IPS-18c (cell line): ENCODE data around the gene PSMB1.

Experiments used
- H3K4me3 ChIP-seq: 2 replicates; pipeline ENCODE4 v1.7.0; 2013; ENCODE audit warnings: low read depth, mild to moderate bottlenecking, low read length, moderate library complexity; ENCODE audit not compliant: insufficient read depth
- H3K9me3 ChIP-seq: one replicate; pipeline ENCODE4 v1.6.1; 2013; ENCODE audit warnings: mild to moderate bottlenecking, low read length, moderate library complexity; ENCODE audit not compliant: control insufficient read depth, insufficient read depth

PSMB1 gene

DNA sequence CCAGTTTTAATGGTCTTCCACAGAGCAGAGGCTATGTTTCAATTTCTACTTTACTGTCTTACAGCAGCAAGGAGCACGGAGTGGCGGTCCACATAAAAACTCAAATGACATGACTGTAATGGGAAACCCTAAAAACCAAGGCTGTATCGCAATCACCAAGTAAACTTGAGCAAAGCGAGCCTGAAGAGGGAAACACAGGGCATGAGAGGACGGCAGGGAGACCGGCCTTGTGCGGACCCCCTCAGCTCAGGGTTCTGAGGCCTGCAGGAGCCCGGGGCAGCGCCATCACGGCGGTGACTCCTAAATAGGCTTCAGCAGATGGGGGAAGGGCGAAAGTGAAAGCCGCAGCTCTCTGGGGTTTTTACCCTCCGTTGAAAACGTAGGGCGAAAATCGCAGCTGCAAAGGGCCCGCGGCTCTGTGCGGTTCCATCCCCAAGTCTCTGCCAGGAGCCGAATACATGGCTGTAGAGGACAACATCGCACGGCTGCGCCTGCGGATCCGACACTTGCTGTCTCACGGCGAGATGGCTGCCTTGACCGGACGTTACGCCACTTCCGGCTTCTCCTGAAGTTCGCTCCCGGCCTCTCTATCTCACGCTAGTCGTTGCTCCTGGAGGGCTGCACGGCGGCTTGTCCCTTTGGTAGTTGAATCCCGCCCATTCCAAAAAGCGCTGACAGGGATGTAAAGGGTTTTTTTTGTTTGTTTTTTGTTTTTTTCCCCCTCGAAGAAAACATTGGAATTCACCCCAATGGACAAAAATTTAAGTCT is at the start of gene PSMB1:
TSS of gene PSMB1 (minus strand) at position 543 of the 769 bp plus-strand sequence. CDS start at position 478, 65 bp downstream.
- Histone ChIP-seq H3K9me3 (no peaks in the 10 kb centered on the region), H3K4me3 (peak within 1 kb of the TSS; percentile 96)

DNA sequence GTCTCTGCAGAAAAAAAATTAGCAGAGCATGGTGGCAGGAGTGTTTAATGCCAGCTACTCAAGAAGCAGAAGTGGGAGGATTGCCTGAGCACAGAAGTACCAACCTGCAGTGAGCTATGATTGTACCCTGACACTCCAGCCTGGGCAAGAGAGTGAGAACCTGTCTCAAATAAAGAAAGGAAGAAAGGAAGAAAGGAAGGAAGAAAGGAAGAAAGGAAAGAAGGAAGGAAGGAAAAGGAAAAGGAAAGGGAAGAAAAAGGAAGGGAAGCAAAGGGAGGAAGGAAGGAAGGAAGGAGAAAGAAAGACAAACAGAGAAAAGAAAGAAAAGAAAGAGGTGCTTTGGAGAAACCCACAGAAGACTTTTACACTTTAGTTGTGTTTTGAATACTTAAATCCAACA is 44.2 kb upstream of the PSMB1 start:
- H3K9me3 ChIP-seq, result no peaks in the 10 kb centered on the region
- no peak overlapping the region for H3K4me3 ChIP-seq

DNA sequence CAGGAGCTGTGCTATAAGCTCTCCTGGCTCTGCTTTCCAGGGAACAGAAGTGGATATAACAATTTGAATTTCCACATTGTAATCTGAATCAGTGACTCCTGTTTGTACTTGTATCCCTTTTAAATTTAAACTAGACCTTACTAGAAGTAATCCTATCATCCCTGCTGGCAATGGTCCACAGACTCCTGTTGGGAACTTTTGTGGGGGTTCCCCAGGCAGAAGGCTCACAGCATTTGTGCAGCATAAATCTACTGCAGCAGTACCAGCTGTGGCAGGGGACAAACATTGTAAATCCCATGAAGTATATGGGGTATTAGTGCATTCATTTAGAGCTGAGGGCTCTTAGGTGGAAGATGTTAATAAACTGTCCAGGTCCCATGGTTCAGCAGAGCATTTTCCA is 43.3 kb upstream of the PSMB1 start:
- Histone ChIP-seq H3K4me3 (no peak overlapping the region), H3K9me3 (no peaks in the 10 kb centered on the region)

DNA sequence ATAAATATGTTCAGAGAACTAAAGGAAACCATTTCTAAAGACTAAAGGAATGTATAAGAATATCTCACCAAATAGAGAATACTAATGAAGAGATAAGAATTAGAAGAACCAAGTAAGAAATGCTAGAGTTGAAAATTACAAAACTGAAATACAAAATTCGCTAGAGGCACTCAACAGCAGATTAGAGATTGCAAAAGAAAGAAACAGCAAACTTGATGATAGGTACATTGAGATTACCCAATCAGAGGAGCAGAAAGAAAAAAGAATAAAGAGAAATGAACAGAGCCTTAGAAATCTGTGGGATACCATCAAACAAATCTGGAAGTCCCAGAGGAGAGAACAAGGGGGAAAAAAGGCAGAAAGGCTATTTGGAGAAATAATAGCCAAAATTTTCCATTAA is 37.6 kb upstream of the PSMB1 start:
- Histone ChIP-seq H3K4me3 (no peak overlapping the region), H3K9me3 (no peaks in the 10 kb centered on the region)

DNA sequence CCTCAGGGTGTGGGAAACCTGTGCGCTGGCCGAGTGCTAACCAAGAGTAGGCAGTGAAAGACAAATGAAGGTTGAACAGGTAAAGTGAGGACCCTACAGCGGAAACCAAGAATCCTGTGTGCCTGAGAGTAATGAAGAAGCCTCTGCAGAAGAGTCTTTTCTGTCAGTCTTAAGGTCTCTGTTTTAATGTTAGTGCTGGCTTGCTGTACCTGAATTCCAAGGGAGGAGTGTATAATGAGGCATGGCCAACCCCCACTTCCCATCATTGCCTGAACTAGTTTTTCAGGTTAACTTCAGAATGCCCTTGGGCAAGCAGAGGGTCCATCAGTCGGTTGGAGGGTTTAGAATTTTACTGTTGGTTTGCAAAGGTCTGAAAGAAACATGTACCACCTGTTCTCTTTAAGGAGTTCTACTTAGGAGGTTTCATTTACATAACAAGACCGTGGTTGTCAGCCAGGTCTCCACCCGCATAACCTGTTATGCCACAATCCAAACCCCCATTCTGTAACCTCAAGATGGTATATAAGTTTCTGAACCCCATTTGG is 31.9 kb upstream of the PSMB1 start:
- peak overlapping the region; percentile 81 for H3K4me3 ChIP-seq

DNA sequence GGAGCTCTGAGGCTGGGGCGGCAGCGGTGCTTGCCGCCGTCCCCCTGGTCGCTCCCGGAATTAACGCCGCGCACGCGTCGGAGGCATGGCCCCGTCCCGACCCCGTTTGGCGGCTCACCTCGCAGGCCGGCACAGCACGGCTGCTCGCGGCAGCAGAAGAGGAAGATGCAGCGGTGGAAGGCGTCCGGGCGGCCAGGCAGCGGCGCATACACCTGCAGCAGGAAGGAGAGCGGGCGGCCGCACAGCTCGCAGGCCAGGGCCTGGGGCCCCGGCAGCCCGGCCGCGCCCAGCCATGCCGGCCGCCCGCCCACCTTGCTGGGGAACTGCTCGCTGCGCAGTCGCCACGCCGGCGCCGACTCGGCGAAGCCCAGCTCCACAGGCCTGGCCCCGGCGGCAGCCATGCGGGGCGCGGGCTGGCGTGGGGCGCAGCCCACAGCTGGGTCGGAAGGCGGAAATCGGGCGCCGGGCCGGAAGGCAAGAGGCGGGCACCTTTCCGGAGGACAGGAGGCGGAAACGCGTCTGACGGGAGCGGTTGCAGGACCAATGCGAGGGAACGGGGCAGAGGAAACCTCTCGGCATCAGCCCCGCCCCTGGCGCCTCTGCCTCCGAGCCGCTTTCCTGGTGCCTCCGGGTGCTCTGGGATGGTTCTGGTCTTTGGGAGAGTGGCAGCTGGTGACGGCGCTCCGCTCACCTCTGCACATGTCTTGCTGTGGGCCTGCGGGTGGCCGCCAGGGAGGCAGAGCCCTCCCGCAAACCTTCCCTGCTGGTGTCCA is 31.3 kb upstream of the PSMB1 start, which contains the start of gene PDCD2:
TSS of gene PDCD2 (minus strand) at position 457 of the 773 bp plus-strand sequence. CDS start at position 401, 56 bp downstream.
- H3K9me3 ChIP-seq, result no peaks in the 10 kb centered on the region
- peak within 1 kb of the TSS; percentile 81 for H3K4me3 ChIP-seq

More for the DNA sequence above, 31.9 kb upstream of the PSMB1 start:
- H3K9me3 ChIP-seq, result no peaks in the 10 kb centered on the region

DNA sequence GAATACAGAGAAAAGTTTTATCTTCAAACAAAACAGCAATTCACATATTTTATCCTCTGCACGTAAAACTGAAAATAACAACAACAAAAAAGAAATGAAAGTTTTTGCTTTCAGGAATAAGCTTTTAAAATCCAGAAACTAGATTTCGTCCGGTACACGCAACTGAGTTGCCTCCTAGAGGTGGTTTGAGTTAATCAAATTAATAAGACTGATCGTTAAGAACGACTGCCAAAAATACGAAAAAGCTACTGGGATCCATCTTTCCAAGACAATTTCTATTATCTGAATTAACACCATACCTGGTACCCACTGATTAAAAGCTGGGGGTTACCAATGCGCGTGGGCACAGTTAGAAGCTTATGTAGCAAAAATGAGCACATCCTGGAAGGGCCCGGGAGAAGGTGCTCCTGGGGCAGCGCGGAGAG is 30.7 kb upstream of the PSMB1 start:
- Histone ChIP-seq H3K9me3 (no peaks in the 10 kb centered on the region), H3K4me3 (peak overlapping the region; percentile 81)

DNA sequence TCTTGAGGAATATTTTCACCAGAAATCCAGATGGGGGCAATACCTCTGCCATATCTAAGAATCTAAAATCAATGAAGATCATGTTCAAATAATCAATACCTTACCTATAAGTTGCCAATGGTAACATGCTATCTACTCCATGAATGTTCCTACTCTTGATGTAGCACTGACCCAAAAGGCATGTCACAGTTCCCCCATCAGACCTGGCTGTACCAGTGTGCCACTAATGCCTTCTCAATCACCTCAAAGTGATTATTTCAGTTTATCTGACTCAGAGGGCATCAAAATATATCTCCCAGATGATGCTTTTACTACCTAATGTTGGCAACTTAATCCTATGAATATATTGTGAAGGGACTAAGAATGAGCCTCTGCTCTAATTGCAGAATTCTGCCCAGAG is 25.8 kb upstream of the PSMB1 start:
- H3K4me3 ChIP-seq, result no peak overlapping the region
- H3K9me3 ChIP-seq, result no peaks in the 10 kb centered on the region

DNA sequence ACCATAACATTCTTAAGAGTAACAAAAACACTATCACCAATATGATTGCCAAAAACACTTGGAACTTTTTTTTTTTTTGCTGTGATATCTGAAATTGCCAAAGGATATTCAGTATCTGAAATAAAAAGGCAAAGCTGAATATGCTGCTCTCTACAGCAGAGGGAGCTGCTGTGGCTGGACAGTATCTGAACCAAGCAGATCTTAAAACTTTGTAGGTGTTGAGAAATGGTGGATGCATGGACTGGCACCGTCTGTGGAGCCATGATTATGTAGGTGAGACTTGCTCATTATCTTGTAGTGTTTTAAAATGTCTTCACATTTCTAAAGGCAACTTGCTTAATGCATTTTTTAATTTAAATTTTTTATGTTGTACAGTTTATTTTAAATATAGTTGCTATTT is 22.1 kb upstream of the PSMB1 start:
- H3K4me3 ChIP-seq, result no peak overlapping the region
- H3K9me3 ChIP-seq, result no peaks in the 10 kb centered on the region

DNA sequence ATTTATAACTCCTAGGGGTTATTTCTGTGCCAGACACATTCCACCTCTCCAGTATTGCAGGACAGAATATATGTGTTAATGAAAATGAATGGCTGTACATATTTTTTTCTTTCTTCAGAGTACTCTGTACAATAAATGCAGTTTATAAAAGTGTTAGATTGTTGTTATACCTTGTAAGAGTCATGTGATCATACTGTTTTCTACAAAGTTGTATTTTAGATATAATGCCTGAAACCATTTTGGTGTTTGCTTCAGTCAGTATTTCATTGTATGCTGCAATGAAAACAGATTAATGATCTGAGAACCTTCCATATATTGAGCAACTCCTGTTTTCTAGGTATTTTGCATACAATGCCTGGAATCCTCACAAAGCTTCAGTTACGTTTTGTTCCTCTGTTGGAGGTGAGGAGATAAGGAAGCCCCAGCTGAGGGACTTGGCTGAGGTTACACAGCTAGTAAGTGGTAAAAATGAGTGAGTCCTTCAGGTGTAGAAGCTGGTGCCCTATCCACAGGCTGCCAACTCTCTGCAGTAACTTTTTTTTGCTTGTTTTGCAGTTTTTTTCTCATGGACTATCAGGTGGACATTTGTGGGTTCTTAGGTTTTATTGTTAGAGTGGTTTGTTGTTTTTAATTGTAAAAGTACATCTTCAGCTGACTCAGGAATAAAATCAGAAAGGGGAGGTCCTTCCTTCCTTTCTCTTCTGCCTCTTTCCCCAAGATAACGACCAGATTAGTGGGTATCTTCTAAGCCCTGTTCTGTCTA is 19.8 kb upstream of the PSMB1 start:
- Histone ChIP-seq H3K9me3 (no peaks in the 10 kb centered on the region), H3K4me3 (no peak overlapping the region)

DNA sequence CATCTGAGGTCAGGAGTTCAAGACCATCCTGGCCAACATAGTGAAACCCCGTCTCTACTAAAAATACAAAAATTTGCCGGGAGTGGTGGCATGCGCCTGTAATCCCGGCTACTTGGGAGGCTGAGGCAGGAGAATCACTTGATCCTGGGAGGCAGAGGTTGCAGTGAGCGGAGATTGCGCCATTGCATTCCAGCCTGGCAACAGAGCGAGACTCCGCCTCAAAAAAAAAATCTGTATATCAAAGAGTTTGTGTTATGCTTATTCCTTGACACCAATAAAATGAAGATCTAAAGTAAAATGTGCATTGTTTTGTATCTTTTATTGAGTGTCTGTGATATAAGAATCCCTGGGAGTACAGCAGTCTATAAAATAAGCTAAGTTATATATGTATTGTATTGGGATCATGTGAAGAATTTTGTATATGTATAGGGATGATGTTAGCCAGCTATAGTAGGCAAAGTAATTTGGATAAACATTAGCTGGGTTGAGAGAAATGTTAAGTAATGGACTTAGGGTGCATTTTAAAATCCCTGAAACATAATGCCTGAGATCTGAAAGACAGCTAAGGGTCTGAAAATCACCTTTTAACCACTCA is 11.9 kb upstream of the PSMB1 start:
- H3K4me3 ChIP-seq, result no peak overlapping the region
- no peaks in the 10 kb centered on the region for H3K9me3 ChIP-seq

DNA sequence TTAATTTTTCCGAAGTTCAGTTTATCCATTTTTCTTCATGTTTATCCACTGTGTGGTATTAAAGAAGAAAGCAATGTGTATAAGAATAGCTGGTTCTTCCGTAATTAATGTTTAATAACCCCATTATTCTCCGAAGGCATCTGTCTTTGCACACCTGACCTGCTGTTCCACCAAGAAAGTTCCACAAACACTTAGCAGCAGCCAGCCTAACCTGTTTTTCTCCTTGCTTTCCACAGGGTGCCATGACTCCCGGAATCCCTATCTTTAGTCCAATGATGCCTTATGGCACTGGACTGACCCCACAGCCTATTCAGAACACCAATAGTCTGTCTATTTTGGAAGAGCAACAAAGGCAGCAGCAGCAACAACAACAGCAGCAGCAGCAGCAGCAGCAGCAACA is 8.4 kb upstream of the PSMB1 start:
- no peak overlapping the region for H3K4me3 ChIP-seq
- H3K9me3 ChIP-seq, result no peaks in the 10 kb centered on the region

DNA sequence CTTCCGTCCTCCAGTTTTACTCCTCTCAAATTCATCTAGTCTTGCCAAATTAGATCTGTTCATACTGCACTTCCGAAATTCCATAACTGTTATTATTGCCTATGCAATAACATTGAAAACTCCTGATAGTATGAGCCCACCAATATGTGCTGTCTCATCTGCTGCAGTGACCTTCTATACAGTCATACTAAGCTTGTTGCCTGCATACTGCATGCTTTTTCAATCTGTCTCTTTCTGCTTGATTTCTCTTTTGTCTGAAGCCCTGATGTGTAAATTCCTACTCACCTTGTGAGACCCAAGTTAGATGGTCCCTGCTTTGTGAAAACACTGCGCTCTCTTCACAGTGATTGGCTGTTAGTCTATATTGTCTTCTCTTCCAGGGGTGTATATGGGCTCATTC is 2.2 kb upstream of the PSMB1 start:
- Histone ChIP-seq H3K4me3 (peak overlapping the region; percentile 96), H3K9me3 (no peaks in the 10 kb centered on the region)

DNA sequence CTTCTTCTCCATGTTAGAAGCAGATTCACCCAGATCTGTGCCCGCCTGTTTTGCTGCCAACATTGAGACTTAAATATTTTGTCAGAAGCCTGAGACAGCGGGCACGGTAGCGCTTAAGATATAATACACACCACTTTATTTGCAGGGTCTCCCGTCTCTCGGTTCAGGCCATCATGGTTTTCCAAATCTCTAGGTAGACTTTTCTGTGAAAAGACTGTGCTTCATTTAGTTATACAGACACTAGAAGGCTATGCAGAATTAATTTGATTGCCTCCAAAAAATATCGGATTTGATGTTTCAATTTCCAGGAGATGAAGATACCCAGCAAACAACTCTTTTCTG is 1.7 kb upstream of the PSMB1 start:
- Histone ChIP-seq H3K4me3 (peak overlapping the region; percentile 96), H3K9me3 (no peaks in the 10 kb centered on the region)

DNA sequence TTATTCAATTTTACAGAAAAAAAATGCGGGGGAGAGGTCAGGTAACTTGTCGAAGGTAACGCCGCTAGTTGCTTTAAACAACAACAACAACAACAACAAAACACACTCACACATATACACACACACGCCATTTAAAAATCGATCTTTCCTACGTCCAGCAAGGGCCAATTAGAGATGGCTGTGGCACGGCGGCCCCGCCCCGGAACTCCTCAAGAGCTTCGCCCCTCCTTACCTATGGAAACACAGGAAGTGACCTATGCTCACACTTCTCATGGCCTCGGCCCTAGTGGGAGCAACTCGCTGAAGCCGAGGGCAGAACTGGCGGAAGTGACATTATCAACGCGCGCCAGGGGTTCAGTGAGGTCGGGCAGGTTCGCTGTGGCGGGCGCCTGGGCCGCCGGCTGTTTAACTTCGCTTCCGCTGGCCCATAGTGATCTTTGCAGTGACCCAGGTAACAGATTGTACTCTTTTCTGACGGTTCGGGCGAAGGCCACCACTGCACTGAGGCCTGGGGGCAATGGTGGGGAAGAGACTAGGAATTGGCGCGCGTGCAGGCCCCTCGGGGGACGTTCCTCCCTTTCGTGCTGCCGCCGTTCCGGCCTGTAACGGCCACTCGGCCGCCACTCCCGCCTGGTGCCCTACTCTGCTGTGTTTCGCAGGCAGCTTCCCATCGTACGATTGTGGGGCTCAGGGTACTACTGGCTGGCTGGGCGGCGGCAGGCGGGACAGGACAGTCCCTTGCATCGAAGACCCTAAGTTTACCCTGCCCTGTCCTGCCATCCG is 1.1 kb upstream of the PSMB1 start, which contains the start of gene TBP:
TSS of gene TBP (plus strand) at position 357 of the 783 bp plus-strand sequence. CDS start 2,661 bp downstream, outside the sequence.
- H3K9me3 ChIP-seq, result no peaks in the 10 kb centered on the region
- H3K4me3 ChIP-seq, result peak within 1 kb of the TSS; percentile 96

DNA sequence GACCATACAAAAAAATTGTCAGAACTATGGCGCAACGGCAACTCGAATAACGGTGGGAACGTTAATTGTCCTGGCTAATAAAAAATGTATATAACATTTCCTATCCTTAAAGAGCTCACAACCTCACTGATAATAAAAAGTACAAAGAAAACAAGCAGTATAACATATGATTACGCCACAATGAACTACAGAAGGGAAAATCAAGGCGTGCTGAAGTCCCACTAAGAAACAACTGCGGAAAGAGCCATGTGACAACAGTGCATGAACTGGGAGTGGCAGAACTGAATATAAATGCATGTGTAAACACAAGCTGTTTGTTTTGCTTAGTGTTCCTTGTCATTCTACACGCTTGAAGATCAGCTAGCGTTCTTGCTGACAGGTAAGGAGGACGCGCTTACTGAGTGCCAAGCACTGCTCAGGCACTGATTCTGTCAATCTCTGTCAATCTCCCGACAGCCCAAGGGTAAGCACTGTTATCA is 466 bp upstream of the PSMB1 start:
- H3K9me3 ChIP-seq, result no peaks in the 10 kb centered on the region
- peak overlapping the region; percentile 96 for H3K4me3 ChIP-seq
